Measurements from ENCODE around the gene THAP2. TPM values are rescaled to one million over a fixed set of nuclear protein-coding genes. Genes with fewer than 3 reads are reported as not detected.

THAP2 gene
- total and polyA plus RNA-seq, 3 donors from 2014 or later = 7.7 to 25.8 (median 13.4) TPM

GRCh38 chr12:71648537-71648936, 15.6 kb upstream of the THAP2 start:
- intact Hi-C loops (cut with DNase I; ENCODE audit: low total_unique reads) = no loop called here
- 79 to 85% methylated on average over 4 of the region's 4 CpGs for WGBS, 2 donors
- H3K36me3 ChIP-seq (ENCODE audit: low read depth, missing control alignments) = no peaks in the 10 kb centered on the region

GRCh38 chr12:71649401-71649800, 14.7 kb upstream of the THAP2 start:
- Histone ChIP-seq H3K36me3 (ENCODE audit: low read depth, missing control alignments) (no peaks in the 10 kb centered on the region), H3K27ac (no peak overlapping the region), H3K4me3 (no peak overlapping the region), H3K9me3 (no peaks in the 10 kb centered on the region), H3K27me3 (no peaks in the 10 kb centered on the region), H3K4me1 (no peaks in the 10 kb centered on the region)
- TF ChIP-seq POLR2A (IDR thresholded peaks at IDR 0.05) = no peak
- TF ChIP-seq, protein P1, sequence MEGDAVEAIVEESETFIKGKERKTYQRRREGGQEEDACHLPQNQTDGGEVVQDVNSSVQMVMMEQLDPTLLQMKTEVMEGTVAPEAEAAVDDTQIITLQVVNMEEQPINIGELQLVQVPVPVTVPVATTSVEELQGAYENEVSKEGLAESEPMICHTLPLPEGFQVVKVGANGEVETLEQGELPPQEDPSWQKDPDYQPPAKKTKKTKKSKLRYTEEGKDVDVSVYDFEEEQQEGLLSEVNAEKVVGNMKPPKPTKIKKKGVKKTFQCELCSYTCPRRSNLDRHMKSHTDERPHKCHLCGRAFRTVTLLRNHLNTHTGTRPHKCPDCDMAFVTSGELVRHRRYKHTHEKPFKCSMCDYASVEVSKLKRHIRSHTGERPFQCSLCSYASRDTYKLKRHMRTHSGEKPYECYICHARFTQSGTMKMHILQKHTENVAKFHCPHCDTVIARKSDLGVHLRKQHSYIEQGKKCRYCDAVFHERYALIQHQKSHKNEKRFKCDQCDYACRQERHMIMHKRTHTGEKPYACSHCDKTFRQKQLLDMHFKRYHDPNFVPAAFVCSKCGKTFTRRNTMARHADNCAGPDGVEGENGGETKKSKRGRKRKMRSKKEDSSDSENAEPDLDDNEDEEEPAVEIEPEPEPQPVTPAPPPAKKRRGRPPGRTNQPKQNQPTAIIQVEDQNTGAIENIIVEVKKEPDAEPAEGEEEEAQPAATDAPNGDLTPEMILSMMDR (IDR thresholded peaks at IDR 0.05) = no peak
- WGBS, 2 donors = 92 to 96% methylated on average over 2 of the region's 2 CpGs
- intact Hi-C loops (cut with DNase I; ENCODE audit: low total_unique reads) = no loop called here
- DNase-seq = no peak

More at GRCh38 chr12:71648537-71648936, 15.6 kb upstream of the THAP2 start:
- Histone ChIP-seq H3K4me1 (no peaks in the 10 kb centered on the region), H3K4me3 (no peak overlapping the region), H3K9me3 (no peaks in the 10 kb centered on the region), H3K27me3 (no peaks in the 10 kb centered on the region), H3K27ac (no peak overlapping the region)
- no peak for DNase-seq
- no peak for TF ChIP-seq POLR2A (IDR thresholded peaks at IDR 0.05)
- TF ChIP-seq, protein P1 (IDR thresholded peaks at IDR 0.05) = no peak

DNA sequence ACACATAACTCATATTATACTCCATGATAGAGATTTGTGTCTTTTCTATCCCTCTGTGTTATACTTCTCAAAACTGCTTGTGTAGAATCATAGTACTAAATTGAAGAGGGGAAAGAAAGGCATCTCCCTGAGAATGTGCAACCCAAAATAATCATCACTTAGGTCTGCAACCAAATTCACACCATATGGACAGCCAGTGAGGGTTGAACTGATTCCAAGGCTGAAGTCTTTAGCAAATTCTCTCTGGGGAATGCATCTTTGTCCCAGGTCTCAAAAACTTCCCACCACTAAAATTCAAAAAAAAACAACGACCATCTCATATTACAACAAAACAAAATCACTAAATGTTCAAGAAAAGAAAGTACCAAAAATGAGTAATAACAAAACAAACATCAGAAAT, 11.4 kb upstream of the THAP2 start:
- H3K4me1 ChIP-seq = no peaks in the 10 kb centered on the region
- no peaks in the 10 kb centered on the region for H3K9me3 ChIP-seq
- WGBS, 2 donors = 81 to 100% methylated on average over 1 of the region's 1 CpG
- TF ChIP-seq, protein P1 (IDR thresholded peaks at IDR 0.05) = no peak
- TF ChIP-seq POLR2A (IDR thresholded peaks at IDR 0.05) = no peak
- intact Hi-C loops (cut with DNase I; ENCODE audit: low total_unique reads) = no loop called here
- H3K27ac ChIP-seq = no peak overlapping the region
- H3K27me3 ChIP-seq = no peaks in the 10 kb centered on the region
- no peak for DNase-seq
- no peak overlapping the region for H3K4me3 ChIP-seq
- H3K36me3 ChIP-seq (ENCODE audit: low read depth, missing control alignments) = no peaks in the 10 kb centered on the region

DNA sequence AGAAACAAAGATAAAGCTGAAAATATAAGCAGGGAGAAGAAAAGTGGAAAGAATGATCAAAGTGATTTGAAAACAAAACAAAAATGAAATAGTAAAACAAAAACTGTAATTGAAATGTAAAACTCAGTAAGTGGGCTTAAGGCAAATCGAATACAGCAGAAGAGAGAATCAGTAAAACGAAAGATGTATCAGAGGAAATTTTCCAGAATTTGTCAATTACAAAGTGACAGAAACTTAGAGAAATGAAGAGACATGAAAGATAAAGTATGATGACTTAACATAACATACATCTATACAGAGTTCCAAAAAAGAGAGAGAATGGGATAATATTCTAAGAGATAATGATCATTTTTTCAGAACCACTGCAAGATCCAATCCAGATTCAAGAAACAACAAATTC, 11.0 kb upstream of the THAP2 start:
- no peaks in the 10 kb centered on the region for H3K4me1 ChIP-seq
- H3K4me3 ChIP-seq = no peak overlapping the region
- no peaks in the 10 kb centered on the region for H3K36me3 ChIP-seq (ENCODE audit: low read depth, missing control alignments)
- no peaks in the 10 kb centered on the region for H3K9me3 ChIP-seq
- DNase-seq = no peak
- no peak overlapping the region for H3K27ac ChIP-seq
- WGBS, 2 donors = 94 to 100% methylated on average over 2 of the region's 2 CpGs
- TF ChIP-seq, protein P1 (IDR thresholded peaks at IDR 0.05) = no peak
- TF ChIP-seq POLR2A (IDR thresholded peaks at IDR 0.05) = no peak
- intact Hi-C loops (cut with DNase I; ENCODE audit: low total_unique reads) = no loop called here
- no peaks in the 10 kb centered on the region for H3K27me3 ChIP-seq

- Histone ChIP-seq H3K36me3 (ENCODE audit: low read depth, missing control alignments) (no peaks in the 10 kb centered on the region), H3K9me3 (no peaks in the 10 kb centered on the region), H3K27me3 (no peaks in the 10 kb centered on the region), H3K4me3 (no peak overlapping the region), H3K4me1 (no peaks in the 10 kb centered on the region), H3K27ac (no peak overlapping the region)
- no peak for TF ChIP-seq POLR2A (IDR thresholded peaks at IDR 0.05)
- TF ChIP-seq, protein P1 (IDR thresholded peaks at IDR 0.05) = no peak
- DNase-seq = no peak
- intact Hi-C loops (cut with DNase I; ENCODE audit: low total_unique reads) = no loop called here
- WGBS, 2 donors = 64 to 79% methylated on average over 3 of the region's 3 CpGs
Measured at GRCh38 chr12:71654200-71654599, 9.9 kb upstream of the THAP2 start.

Measured in testis (tissue), 3 donors.